Heart left ventricle (tissue), 16 donors: Measurements from ENCODE around the gene ARF1. TPM values are rescaled to one million over a fixed set of nuclear protein-coding genes. Genes with fewer than 3 reads are reported as not detected.

Experiments used
- ATAC-seq, 4 donors: fragments of 200-7000 bp; cut with Tn5 transposase; one replicate each; pipeline ENCODE4 v1.9.1; 2020 to 2022; ENCODE audit warnings: moderate library complexity in 4 of 4, mild to moderate bottlenecking in 3 of 4, moderate number of reproducible peaks in 1 of 4
- DNase-seq, 5 donors: peaks; one replicate each; pipeline ENCODE4 v3.0.0-alpha.2; 2020
- H3K27ac ChIP-seq, 12 donors: fragments of 200-600 bp; sonication (generic) in 4 of 12; one replicate each; pipeline versions ENCODE4 v1.5.0 to v1.8.0; 2016 to 2022; ENCODE audit warnings: mild to moderate bottlenecking in 2 of 12
- H3K27me3 ChIP-seq, 9 donors: fragments of 200-600 bp; sonication (generic) in 2 of 9; one replicate each; pipeline versions ENCODE4 v1.5.1 to v1.8.0; 2016 to 2022; ENCODE audit warnings: mild to moderate bottlenecking in 3 of 9
- H3K36me3 ChIP-seq, 9 donors: fragments of 200-600 bp; sonication (generic) in 2 of 9; one replicate each; pipeline versions ENCODE4 v1.5.0 to v1.8.0; 2018 to 2022; ENCODE audit warnings: mild to moderate bottlenecking in 2 of 9
- H3K4me1 ChIP-seq, 12 donors: fragments of 200-600 bp; sonication (generic) in 4 of 12; one replicate each; pipeline versions ENCODE4 v1.5.0 to v1.8.0; 2016 to 2022; ENCODE audit warnings: mild to moderate bottlenecking in 3 of 12
- H3K4me3 ChIP-seq, 12 donors: fragments of 200-600 bp; sonication (generic) in 4 of 12; one replicate each; pipeline versions ENCODE4 v1.5.0 to v1.8.0; 2017 to 2022; ENCODE audit warnings: mild to moderate bottlenecking in 9 of 12, moderate library complexity in 4 of 12
- H3K9me3 ChIP-seq, 12 donors: fragments of 200-600 bp; sonication (generic) in 4 of 12; one replicate each; pipeline versions ENCODE4 v1.5.0 to v1.8.0; 2016 to 2022; ENCODE audit warnings: mild to moderate bottlenecking in 1 of 12
- CTCF ChIP-seq, 12 donors: fragments of 200-600 bp; sonication (generic) in 4 of 12; IDR thresholded peaks; one replicate each; pipeline versions ENCODE4 v1.5.0 to v1.8.0; 2018 to 2022; ENCODE audit warnings: antibody characterized with exemption in 12 of 12, mild to moderate bottlenecking in 5 of 12
- POLR2A ChIP-seq, 2 donors: fragments of 450-650 bp; IDR thresholded peaks; one replicate each; pipeline ENCODE4 v1.6.1; 2017; ENCODE audit warnings: antibody characterized with exemption in 2 of 2, mild to moderate bottlenecking in 2 of 2, moderate library complexity in 2 of 2
- WGBS, 4 donors: extraction: QIAGEN DNeasy Blood & Tissue Kit in 2 of 4; methylation state at CpG; one replicate each; pipeline versions ENCODE4 v1.1.5 to v1.1.7; 2013 to 2018; 5-methylcytosine and 5-hydroxymethylcytosine counted together
- intact Hi-C, 10 donors: fragments of 100-400 bp; cut with DNase I; formaldehyde crosslinking; loops; one replicate each; pipeline versions ENCODE4 v1.11.1 to v1.14.2; 2022
- polyA plus RNA-seq, 2 donors: library from polyadenylated mRNA; stranded (reverse); fragments of 200-250 nt; gene quantifications; one replicate each; pipeline ENCODE4 v1.2.3, GENCODE V29; 2013
- total RNA-seq, 9 donors: library from RNA; depleted of rRNA in 2 of 9; stranded (reverse); fragments of >200 nt in 2 of 9; fragmentation: NEBNext Ultra II Directional in 3 of 9; extraction: Animal tissue kit (Norgen Biotek cat#: 25700) in 3 of 9; gene quantifications; one replicate each; pipeline versions ENCODE4 v1.1.0 to v1.2.4, GENCODE V29; 2016 to 2023
- donor health status: ischemic (EF 13 %, LVEDD 7.1; RV severe dilation, severe dysfunction).
- donor health status: healthy with polysubstance abuse.
- donor health status: DM: no; HTN: yes; CAD: no.
- donor health status: DM: no; HTN: no; CAD: no.
- donor health status: ischemic (EF 25% LVEDD 6.9; RV normal size, moderate dysfunction).
- donor health status: ischemic (EF 25% LVEDD 5.7; RV mildly dilated, moderate dysfunction).
- donor health status: healthy.
- donor health status: DM: yes; HTN: yes; CAD: no.
- donor health status: ischemic (EF 35%, LVEDD 5.7; RV mildly dilated, moderate dysfunction).
- donor health status: nonischemic (EF 11% LVEDD 7.7; RV severe dilation, severe dysfunction).
- donor health status: DM: yes; HTN: yes; CAD: no.
- donor health status: PGD.
- donor health status: ischemic (EF 29% LVEDD 5.4; RV normal size, mild dysfunction).
- donor health status: nonischemic (EF 23%, LVEDD 6.1; RV moderate dilation, normal function).

The ARF1 gene
- total and polyA plus RNA-seq, 11 donors = 217 to 580 (median 310) TPM

GRCh38 chr1:228038387-228039005, 44.0 kb upstream of the ARF1 start:
- WGBS, 4 donors = 68 to 83% (median 73%) methylated on average over 4 to 11 of the region's 11 CpGs
- DNase-seq (peak in 1 of 5 donors; percentile 35), ATAC-seq (no peak)
- Histone ChIP-seq H3K36me3 (no peaks in the 10 kb centered on the region), H3K4me1 (peaks cover 0 to 10% (median 3%) of the 10 kb centered on the region in 12 donors), H3K27me3 (peaks cover 14 to 49% (median 31%) of the 10 kb centered on the region in 9 donors), H3K9me3 (peaks cover 0 to 6% (median 0%) of the 10 kb centered on the region in 12 donors), H3K4me3 (peak overlapping the region in 1 of 12 donors; percentile 36), H3K27ac (no peak overlapping the region)
- intact Hi-C loops = no loop called here
- TF ChIP-seq CTCF (IDR thresholded peaks at IDR 0.05) (no peak), POLR2A (IDR thresholded peaks at IDR 0.05) (no peak)

- WGBS, 4 donors = 72 to 90% (median 77%) methylated on average over 4 to 8 of the region's 8 CpGs
- ATAC-seq (no peak), DNase-seq (peak in 1 of 5 donors; percentile 24)
- Histone ChIP-seq H3K4me3 (no peak overlapping the region), H3K27me3 (peaks cover 14 to 49% (median 31%) of the 10 kb centered on the region in 9 donors), H3K9me3 (no peaks in the 10 kb centered on the region), H3K4me1 (peaks cover 0 to 10% (median 3%) of the 10 kb centered on the region in 12 donors), H3K36me3 (no peaks in the 10 kb centered on the region), H3K27ac (no peak overlapping the region)
- intact Hi-C loops = no loop called here
- no peak for TF ChIP-seq POLR2A (IDR thresholded peaks at IDR 0.05)
- no peak for TF ChIP-seq CTCF (IDR thresholded peaks at IDR 0.05)
Measured at GRCh38 chr1:228039006-228039903, 43.3 kb upstream of the ARF1 start.

GRCh38 chr1:228039986-228040385, 42.5 kb upstream of the ARF1 start:
- intact Hi-C loops = no loop called here
- no peak overlapping the region for H3K4me3 ChIP-seq
- H3K9me3 ChIP-seq = no peaks in the 10 kb centered on the region
- H3K4me1 ChIP-seq = peaks cover 0 to 10% (median 3%) of the 10 kb centered on the region in 12 donors
- TF ChIP-seq POLR2A (IDR thresholded peaks at IDR 0.05) (no peak), CTCF (IDR thresholded peaks at IDR 0.05) (no peak)
- H3K36me3 ChIP-seq = no peaks in the 10 kb centered on the region
- peaks cover 14 to 49% (median 31%) of the 10 kb centered on the region in 9 donors for H3K27me3 ChIP-seq
- DNase-seq = peak in 1 of 5 donors; percentile 28
- no peak overlapping the region for H3K27ac ChIP-seq
- 76 to 87% (median 80%) methylated on average over 2 to 3 of the region's 3 CpGs for WGBS, 4 donors
- no peak for ATAC-seq

GRCh38 chr1:228041316-228041715, 41.2 kb upstream of the ARF1 start:
- 43 to 89% (median 86%) methylated on average over 2 of the region's 2 CpGs for WGBS, 4 donors
- Histone ChIP-seq H3K36me3 (no peaks in the 10 kb centered on the region), H3K27ac (no peak overlapping the region), H3K4me3 (no peak overlapping the region), H3K4me1 (peaks cover 0 to 10% (median 3%) of the 10 kb centered on the region in 12 donors), H3K9me3 (no peaks in the 10 kb centered on the region), H3K27me3 (peaks cover 14 to 42% (median 30%) of the 10 kb centered on the region in 9 donors)
- TF ChIP-seq CTCF (IDR thresholded peaks at IDR 0.05) = no peak
- no peak for TF ChIP-seq POLR2A (IDR thresholded peaks at IDR 0.05)
- ATAC-seq = no peak
- intact Hi-C loops = no loop called here
- DNase-seq = no peak
